Activated CD8-positive, alpha-beta memory T cell treated with anti-CD3 and anti-CD28 coated beads for 1 hour (primary cell): ENCODE results near the gene TXN.
"Not testable (repeated sequence)": the region's sequence is repeated elsewhere in the genome, so short reads cannot be mapped to it uniquely, and the experiment has no call there.

Experiments used
- DNase-seq, 2 donors: peaks; one replicate each; pipeline ENCODE4 v3.0.0-alpha.2; 2020; ENCODE audit warnings: low read depth in 1 of 2; ENCODE audit errors: extremely low read depth in 1 of 2

Gene TXN

GRCh38 chr9:110257956-110258355, 1.6 kb upstream of the TXN start:
- DNase-seq = no peak

- DNase-seq = no peak
Observed at GRCh38 chr9:110257097-110257841, 962 bp upstream of the TXN start.

- no peak for DNase-seq
Observed at GRCh38 chr9:110255463-110256379, 586 bp downstream of the TXN start.

GRCh38 chr9:110255034-110255462, 1.3 kb downstream of the TXN start:
- no peak for DNase-seq

- DNase-seq = no peak
Observed at GRCh38 chr9:110254500-110254899, 1.8 kb downstream of the TXN start.

- DNase-seq = no peak
Observed at GRCh38 chr9:110252509-110253139, 3.7 kb downstream of the TXN start.

- DNase-seq = not testable (repeated sequence)
Observed at GRCh38 chr9:110251770-110252169, 4.5 kb downstream of the TXN start.

- DNase-seq = no peak
Observed at GRCh38 chr9:110251212-110251611, 5.1 kb downstream of the TXN start.

- DNase-seq = no peak
Observed at GRCh38 chr9:110249603-110250002, 6.7 kb downstream of the TXN start.

GRCh38 chr9:110248361-110248760, 7.9 kb downstream of the TXN start:
- no peak for DNase-seq

- no peak for DNase-seq
Observed at GRCh38 chr9:110246214-110246613, 10.1 kb downstream of the TXN start.

- DNase-seq = no peak
Observed at GRCh38 chr9:110244616-110245015, 11.7 kb downstream of the TXN start.

- no peak for DNase-seq
Observed at GRCh38 chr9:110241858-110242321, 14.4 kb downstream of the TXN start.

- no peak for DNase-seq
Observed at GRCh38 chr9:110241260-110241857, 14.9 kb downstream of the TXN start.

- DNase-seq = no peak
Observed at GRCh38 chr9:110240198-110240597, 16.1 kb downstream of the TXN start.

- DNase-seq = no peak
Observed at GRCh38 chr9:110228321-110228720, 28.0 kb downstream of the TXN start.

GRCh38 chr9:110224583-110224982, 31.7 kb downstream of the TXN start:
- no peak for DNase-seq

GRCh38 chr9:110220809-110221208, 35.5 kb downstream of the TXN start:
- no peak for DNase-seq

- DNase-seq = no peak
Observed at GRCh38 chr9:110217656-110218099, 38.6 kb downstream of the TXN start.

- DNase-seq = no peak
Observed at GRCh38 chr9:110214586-110215355, 41.5 kb downstream of the TXN start.
